T-helper 2 cell (primary cell): Measurements from ENCODE around the gene C10orf71.

Experiments used
- DNase-seq, 5 experiments: peaks; one replicate each; pipeline versions ENCODE4 v3.0.0 to v3.0.0-alpha.2; 2012 to 2022

Gene C10orf71

GRCh38 chr10:49338604-49339003 lies 39.6 kb downstream of the C10orf71 start:
- no peak for DNase-seq

GRCh38 chr10:49344840-49345239 lies 45.9 kb downstream of the C10orf71 start:
- no peak for DNase-seq

GRCh38 chr10:49347342-49347741 lies 48.4 kb downstream of the C10orf71 start:
- DNase-seq: no peak

- DNase-seq: no peak
Measured at GRCh38 chr10:49347827-49348226, 48.9 kb downstream of the C10orf71 start.

- no peak for DNase-seq
Measured at GRCh38 chr10:49348593-49348992, 49.6 kb downstream of the C10orf71 start.

GRCh38 chr10:49349390-49349789 lies 50.4 kb downstream of the C10orf71 start:
- DNase-seq: no peak

GRCh38 chr10:49350138-49350537 lies 51.2 kb downstream of the C10orf71 start:
- no peak for DNase-seq

- DNase-seq: no peak
Measured at GRCh38 chr10:49350846-49351532, 52.0 kb downstream of the C10orf71 start.

- DNase-seq: no peak
Measured at GRCh38 chr10:49351669-49352068, 52.7 kb downstream of the C10orf71 start.

- no peak for DNase-seq
Measured at GRCh38 chr10:49352323-49352722, 53.4 kb downstream of the C10orf71 start.

- no peak for DNase-seq
Measured at GRCh38 chr10:49353026-49353894, 54.3 kb downstream of the C10orf71 start.

GRCh38 chr10:49353895-49354566 lies 55.1 kb downstream of the C10orf71 start:
- no peak for DNase-seq

GRCh38 chr10:49354593-49354992 lies 55.6 kb downstream of the C10orf71 start:
- no peak for DNase-seq

- DNase-seq: no peak
Measured at GRCh38 chr10:49355221-49355620, 56.3 kb downstream of the C10orf71 start.

- DNase-seq: no peak
Measured at GRCh38 chr10:49356181-49356580, 57.2 kb downstream of the C10orf71 start.

GRCh38 chr10:49356944-49357343 lies 58.0 kb downstream of the C10orf71 start:
- DNase-seq: peak in 1 of 5 experiments; percentile 35

- DNase-seq: no peak
Measured at GRCh38 chr10:49357910-49358309, 58.9 kb downstream of the C10orf71 start.

- DNase-seq: no peak
Measured at GRCh38 chr10:49359349-49360270, 60.6 kb downstream of the C10orf71 start.

GRCh38 chr10:49360271-49361177 lies 61.6 kb downstream of the C10orf71 start:
- DNase-seq: no peak

- no peak for DNase-seq
Measured at GRCh38 chr10:49361178-49361554, 62.2 kb downstream of the C10orf71 start.
